PFSK-1 (cell line): Measurements from ENCODE around the gene ERLEC1.

Experiments
- FOXP2 ChIP-seq: optimal IDR thresholded peaks from 2 replicates; pipeline ENCODE3; 2011; ENCODE audit warnings: borderline replicate concordance, control low read depth, inconsistent platforms; ENCODE audit not compliant: insufficient read depth; ENCODE audit errors: extremely low read length, extremely low read depth
- POLR2AphosphoS5 ChIP-seq: IDR thresholded peaks from 2 replicates; pipeline ENCODE4 v1.6.1; 2012; ENCODE audit warnings: low read depth, mild to moderate bottlenecking, control low read depth, low read length, moderate library complexity
- REST ChIP-seq, 2 experiments: IDR thresholded peaks; 2 replicates each; pipeline versions ENCODE4 v1.6.1 to v1.8.0; 2011 to 2012; ENCODE audit warnings: low read depth in 2 of 2, low read length in 2 of 2, control low read depth in 1 of 2, inconsistent platforms in 1 of 2, mild to moderate bottlenecking in 1 of 2, moderate library complexity in 1 of 2; ENCODE audit not compliant: insufficient read depth in 1 of 2
- SIN3A ChIP-seq: IDR thresholded peaks from 2 replicates; pipeline ENCODE4 v1.6.1; 2012; ENCODE audit warnings: mild to moderate bottlenecking, low read length, moderate library complexity, borderline replicate concordance; ENCODE audit not compliant: insufficient read depth
- TAF1 ChIP-seq: IDR thresholded peaks from 2 replicates; pipeline ENCODE4 v1.6.1; 2012; ENCODE audit warnings: low read length, control low read depth, borderline replicate concordance; ENCODE audit not compliant: insufficient read depth

ERLEC1 gene

GRCh38 chr2:53843595-53843994, 56.8 kb downstream of the ERLEC1 start:
- TF ChIP-seq POLR2AphosphoS5 (no peak), SIN3A (no peak), TAF1 (no peak), FOXP2 (no peak), REST (IDR thresholded peaks at IDR 0.05; ENCODE audit: insufficient read depth in 1 of 2, low read depth in 2 of 2, low read length in 2 of 2) (no peak)

GRCh38 chr2:53848062-53848461, 61.2 kb downstream of the ERLEC1 start:
- TF ChIP-seq TAF1 (no peak), SIN3A (no peak)

GRCh38 chr2:53852532-53852931, 65.7 kb downstream of the ERLEC1 start:
- TF ChIP-seq POLR2AphosphoS5 = no peak
- no peak for TF ChIP-seq SIN3A
- no peak for TF ChIP-seq FOXP2
- no peak for TF ChIP-seq TAF1
- no peak for TF ChIP-seq REST (IDR thresholded peaks at IDR 0.05; ENCODE audit: insufficient read depth in 1 of 2, low read depth in 2 of 2, low read length in 2 of 2)

- TF ChIP-seq FOXP2 (no peak), SIN3A (no peak), TAF1 (no peak), POLR2AphosphoS5 (no peak)
Measured at GRCh38 chr2:53854678-53855077, 67.8 kb downstream of the ERLEC1 start.

- TF ChIP-seq TAF1 = no peak
- no peak for TF ChIP-seq POLR2AphosphoS5
- no peak for TF ChIP-seq REST (IDR thresholded peaks at IDR 0.05; ENCODE audit: insufficient read depth in 1 of 2, low read depth in 2 of 2, low read length in 2 of 2)
- TF ChIP-seq FOXP2 = no peak
- no peak for TF ChIP-seq SIN3A
Measured at GRCh38 chr2:53856272-53856671, 69.4 kb downstream of the ERLEC1 start.

- TF ChIP-seq REST (IDR thresholded peaks at IDR 0.05; ENCODE audit: insufficient read depth in 1 of 2, low read depth in 2 of 2, low read length in 2 of 2) = no peak
- TF ChIP-seq TAF1 = no peak
- TF ChIP-seq SIN3A = no peak
- TF ChIP-seq FOXP2 = no peak
- no peak for TF ChIP-seq POLR2AphosphoS5
Measured at GRCh38 chr2:53859206-53860181, 72.7 kb downstream of the ERLEC1 start, which contains the start of gene GPR75. Gene GPR75 (minus strand): TSS chr2:53859967. CDS start chr2:53854756, 5,211 bp downstream.
